Rectal smooth muscle tissue (tissue), 1 donor: ENCODE results near the gene ABLIM3.

ENCODE experiments used
- H3K27ac ChIP-seq: one replicate; pipeline ENCODE4 v1.7.0; 2013; ENCODE audit warnings: low read depth, low read length, inconsistent platforms
- H3K27me3 ChIP-seq: one replicate; pipeline ENCODE4 v1.7.0; 2013; ENCODE audit warnings: low read length; ENCODE audit not compliant: control insufficient read depth, insufficient read depth
- H3K36me3 ChIP-seq: one replicate; pipeline ENCODE4 v1.7.0; 2013; ENCODE audit warnings: low read length; ENCODE audit not compliant: control insufficient read depth, insufficient read depth
- H3K4me1 ChIP-seq: one replicate; pipeline ENCODE4 v1.7.0; 2013; ENCODE audit warnings: low read length; ENCODE audit not compliant: control insufficient read depth, insufficient read depth
- H3K4me3 ChIP-seq: one replicate; pipeline ENCODE4 v1.7.0; 2013; ENCODE audit warnings: low read length
- H3K9ac ChIP-seq: one replicate; pipeline ENCODE4 v1.7.0; 2013; ENCODE audit warnings: low read length

ABLIM3 gene

GRCh38 chr5:149153751-149154610 is 12.7 kb downstream of the ABLIM3 start:
- Histone ChIP-seq H3K36me3 (no peaks in the 10 kb centered on the region), H3K27me3 (no peaks in the 10 kb centered on the region), H3K4me1 (no peaks in the 10 kb centered on the region), H3K9ac (no peak overlapping the region), H3K4me3 (no peak overlapping the region), H3K27ac (no peak overlapping the region)

DNA sequence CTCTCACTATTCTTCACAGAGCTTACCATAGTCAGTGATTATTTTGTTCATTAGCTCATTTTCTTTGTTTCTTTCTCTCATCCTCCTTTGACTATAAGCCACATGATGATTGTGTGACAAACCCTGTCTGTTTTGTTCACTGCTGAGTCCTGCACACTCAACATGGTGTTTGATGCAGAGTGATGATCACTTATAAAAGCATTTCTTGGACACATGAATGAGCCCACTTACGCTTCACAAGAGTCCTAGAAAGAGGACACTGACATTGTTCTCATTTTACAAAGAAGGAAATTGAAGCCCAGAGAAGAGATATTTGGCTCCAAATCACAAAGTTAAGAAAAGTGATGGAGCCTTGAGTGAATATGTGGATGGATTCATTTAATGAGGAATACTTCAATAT is 13.4 kb downstream of the ABLIM3 start:
- Histone ChIP-seq H3K27ac (no peak overlapping the region), H3K36me3 (no peaks in the 10 kb centered on the region), H3K4me1 (no peaks in the 10 kb centered on the region), H3K9ac (no peak overlapping the region), H3K4me3 (no peak overlapping the region), H3K27me3 (no peaks in the 10 kb centered on the region)

DNA sequence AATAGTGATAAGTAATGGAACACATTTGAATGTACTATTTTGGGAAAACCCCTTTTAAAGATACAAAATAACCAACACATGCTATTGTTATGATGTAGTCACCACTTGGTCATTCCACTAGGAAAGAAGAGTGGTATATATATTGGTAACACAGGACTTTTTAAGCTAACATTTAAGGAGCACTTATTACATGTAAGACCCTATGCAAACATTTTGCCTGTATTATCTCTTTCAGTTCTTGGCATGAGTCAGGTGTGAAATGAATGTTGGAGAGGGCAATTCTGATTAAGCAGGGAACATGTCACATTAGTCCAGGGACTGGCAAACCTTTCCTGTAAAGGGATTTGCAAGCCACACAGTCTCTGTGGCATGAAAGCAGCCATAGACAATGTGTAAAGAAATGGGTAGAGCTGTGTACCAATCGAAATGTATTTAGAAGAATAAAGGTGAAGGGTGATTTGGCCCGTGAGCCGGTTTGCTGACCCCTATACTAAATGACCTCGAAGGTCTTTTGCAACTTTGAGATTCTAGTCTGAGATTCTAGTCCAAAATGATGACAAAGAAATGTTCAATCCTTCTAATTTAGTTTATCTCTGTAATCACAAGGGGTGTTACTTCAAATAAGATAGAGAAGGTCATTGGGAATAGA is 15.3 kb downstream of the ABLIM3 start:
- Histone ChIP-seq H3K36me3 (no peaks in the 10 kb centered on the region), H3K9ac (no peak overlapping the region), H3K4me3 (no peak overlapping the region), H3K27ac (no peak overlapping the region), H3K4me1 (no peaks in the 10 kb centered on the region), H3K27me3 (no peaks in the 10 kb centered on the region)

DNA sequence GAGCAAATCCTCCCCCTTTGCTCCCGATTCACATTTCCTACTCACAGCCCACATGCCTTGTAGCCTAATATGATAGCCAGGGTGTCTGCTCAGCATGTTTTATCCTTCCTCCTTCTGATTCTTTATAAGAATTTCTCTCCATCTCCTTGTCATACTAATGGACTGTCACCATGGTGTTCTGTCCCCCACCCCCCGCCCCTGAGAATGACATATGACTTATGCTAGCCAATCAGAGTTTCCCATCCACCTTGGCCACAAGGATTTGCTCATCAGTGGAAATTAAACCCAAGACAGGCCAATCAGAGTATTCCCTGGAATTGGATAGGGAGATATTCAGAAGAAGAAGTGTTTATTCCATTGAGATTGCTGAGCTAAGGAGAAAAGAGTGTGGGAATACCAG is 16.0 kb downstream of the ABLIM3 start:
- no peaks in the 10 kb centered on the region for H3K27me3 ChIP-seq
- H3K4me3 ChIP-seq: no peak overlapping the region
- no peaks in the 10 kb centered on the region for H3K4me1 ChIP-seq
- H3K27ac ChIP-seq: no peak overlapping the region
- H3K36me3 ChIP-seq: no peaks in the 10 kb centered on the region
- H3K9ac ChIP-seq: no peak overlapping the region

DNA sequence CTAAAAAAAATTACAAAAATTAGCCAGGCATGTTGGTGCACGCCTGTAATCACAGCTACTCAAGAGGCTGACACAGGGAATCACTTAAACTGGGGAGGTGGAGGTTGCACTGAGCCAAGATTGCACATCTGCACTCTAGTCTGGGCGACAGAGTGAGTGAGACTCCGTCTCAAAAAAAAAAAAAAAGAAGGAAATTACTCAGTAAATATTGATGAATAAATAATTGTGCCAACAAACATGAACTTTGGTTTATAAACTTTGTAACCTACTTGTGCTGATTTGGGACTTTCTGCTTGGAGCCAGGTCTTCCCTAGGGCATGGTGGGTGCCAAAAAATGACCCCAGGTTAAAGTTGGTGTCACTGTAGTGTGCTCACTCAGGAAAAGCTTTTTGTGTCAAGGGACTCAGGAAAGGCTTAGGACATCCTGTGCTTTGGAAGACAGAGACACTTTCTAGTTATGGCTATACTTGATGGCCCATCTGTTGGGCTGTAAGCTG is 19.0 kb downstream of the ABLIM3 start:
- H3K4me3 ChIP-seq: no peak overlapping the region
- no peaks in the 10 kb centered on the region for H3K36me3 ChIP-seq
- no peaks in the 10 kb centered on the region for H3K4me1 ChIP-seq
- no peak overlapping the region for H3K27ac ChIP-seq
- no peaks in the 10 kb centered on the region for H3K27me3 ChIP-seq
- no peak overlapping the region for H3K9ac ChIP-seq

DNA sequence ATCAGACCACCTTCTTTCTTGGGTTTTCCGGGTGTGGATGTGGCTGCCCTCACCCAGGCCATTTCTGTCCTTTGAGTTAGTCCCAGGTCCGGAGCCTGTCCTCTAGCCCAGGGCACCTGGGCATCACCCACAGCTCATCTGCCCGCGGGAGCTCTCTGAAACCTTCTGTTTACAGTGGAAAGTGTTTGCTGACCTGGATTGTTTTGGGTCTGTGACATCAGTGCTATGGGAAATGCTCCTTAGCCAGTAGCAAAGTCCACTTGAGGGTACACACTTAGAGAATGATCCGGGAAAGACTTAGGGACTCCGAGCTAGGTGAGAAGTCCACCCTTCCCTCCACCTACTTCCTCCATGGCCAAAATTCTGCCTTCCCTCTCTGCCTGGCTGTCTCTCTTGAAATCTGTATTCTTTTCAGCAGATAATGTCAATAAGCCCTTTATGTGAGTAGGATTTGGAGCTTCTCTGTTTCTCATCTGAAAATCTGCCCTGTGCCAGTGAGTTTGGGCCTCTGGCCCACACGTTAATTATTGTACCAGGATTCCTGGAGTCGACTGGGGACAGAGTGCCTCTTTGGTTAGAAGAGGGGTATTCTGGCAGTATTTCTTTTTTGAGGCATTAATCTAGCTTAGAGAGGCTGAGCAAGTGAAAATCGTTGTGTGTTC is 19.9 kb downstream of the ABLIM3 start:
- Histone ChIP-seq H3K4me1 (no peaks in the 10 kb centered on the region), H3K4me3 (no peak overlapping the region), H3K9ac (no peak overlapping the region), H3K36me3 (no peaks in the 10 kb centered on the region), H3K27ac (no peak overlapping the region), H3K27me3 (no peaks in the 10 kb centered on the region)

DNA sequence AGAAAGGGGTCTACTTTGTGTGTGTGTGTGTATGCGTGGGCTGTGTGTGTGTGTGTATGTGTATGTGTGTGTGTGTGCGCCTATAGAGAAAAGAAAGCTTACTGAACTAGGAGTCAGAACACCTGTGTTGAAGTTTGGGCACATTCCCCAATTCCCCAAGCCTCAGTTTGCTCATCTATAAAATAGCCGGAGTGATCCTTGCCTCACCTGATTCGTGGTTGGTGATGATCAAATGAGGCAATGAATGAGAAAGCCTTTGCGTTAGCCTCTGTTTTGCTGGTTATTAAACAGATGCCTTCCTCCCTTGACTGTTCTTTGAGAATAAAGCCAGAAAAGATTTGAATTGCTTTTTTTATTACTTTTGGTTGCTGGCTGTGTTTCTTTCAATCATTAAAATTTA is 20.6 kb downstream of the ABLIM3 start:
- Histone ChIP-seq H3K36me3 (no peaks in the 10 kb centered on the region), H3K27ac (no peak overlapping the region), H3K9ac (no peak overlapping the region), H3K4me1 (no peaks in the 10 kb centered on the region), H3K27me3 (no peaks in the 10 kb centered on the region), H3K4me3 (no peak overlapping the region)

- Histone ChIP-seq H3K9ac (no peak overlapping the region), H3K36me3 (no peaks in the 10 kb centered on the region), H3K4me3 (no peak overlapping the region), H3K27me3 (no peaks in the 10 kb centered on the region), H3K27ac (no peak overlapping the region), H3K4me1 (no peaks in the 10 kb centered on the region)
Observed at GRCh38 chr5:149162401-149163084, 21.2 kb downstream of the ABLIM3 start.

DNA sequence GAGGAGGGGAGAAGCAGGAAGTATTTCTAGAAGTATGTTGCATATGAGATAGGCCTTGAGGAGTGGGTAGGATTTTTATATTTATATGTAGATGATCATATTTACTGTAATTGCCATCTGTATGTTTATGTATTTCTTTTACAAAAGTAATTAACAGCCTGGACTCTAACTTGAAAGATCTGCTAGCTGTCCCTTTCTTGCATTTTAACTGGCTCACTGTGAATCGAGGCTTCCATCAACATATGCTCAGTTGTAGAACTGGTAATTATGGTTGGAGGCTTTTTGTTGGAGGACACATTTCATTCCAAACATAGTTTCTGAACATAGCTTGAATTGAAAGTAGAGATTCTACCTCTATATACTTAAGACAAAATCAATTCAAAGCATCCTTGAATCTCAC is 23.4 kb downstream of the ABLIM3 start:
- Histone ChIP-seq H3K27me3 (no peaks in the 10 kb centered on the region), H3K4me1 (no peaks in the 10 kb centered on the region), H3K9ac (no peak overlapping the region), H3K36me3 (no peaks in the 10 kb centered on the region), H3K4me3 (no peak overlapping the region), H3K27ac (no peak overlapping the region)

GRCh38 chr5:149166128-149166527 is 24.8 kb downstream of the ABLIM3 start:
- no peaks in the 10 kb centered on the region for H3K4me1 ChIP-seq

GRCh38 chr5:149166591-149167100 is 25.4 kb downstream of the ABLIM3 start:
- no peaks in the 10 kb centered on the region for H3K4me1 ChIP-seq
- no peaks in the 10 kb centered on the region for H3K36me3 ChIP-seq
- no peak overlapping the region for H3K4me3 ChIP-seq
- H3K27me3 ChIP-seq: no peaks in the 10 kb centered on the region
- H3K27ac ChIP-seq: no peak overlapping the region
- H3K9ac ChIP-seq: no peak overlapping the region

More at GRCh38 chr5:149166128-149166527, 24.8 kb downstream of the ABLIM3 start:
- Histone ChIP-seq H3K9ac (no peak overlapping the region), H3K36me3 (no peaks in the 10 kb centered on the region), H3K4me3 (no peak overlapping the region), H3K27me3 (no peaks in the 10 kb centered on the region), H3K27ac (no peak overlapping the region)
